Dermis microvascular lymphatic vessel endothelial cell (primary cell): ENCODE data around the gene ZFAND3. TPM values are rescaled to one million over a fixed set of nuclear protein-coding genes. Genes with fewer than 3 reads are reported as not detected.
A peak's percentile ranks its signal among the peaks of the same experiment; 100 is the strongest.
"Not testable (repeated sequence)": the region's sequence is repeated elsewhere in the genome, so short reads cannot be mapped to it uniquely, and the experiment has no call there.

Experiments
- DNase-seq, 2 donors: peaks; one replicate each; pipeline versions ENCODE4 v3.0.0 to v3.0.0-alpha.2; 2010; ENCODE audit warnings: low read depth in 2 of 2
- total RNA-seq: library from RNA; depleted of rRNA; stranded (reverse); fragments of >200 nt; gene quantifications from 2 replicates; pipeline ENCODE4 v1.2.1, GENCODE V29; 2014

The ZFAND3 gene
- total RNA-seq, 1 donor from 2014 or later = 11.7 TPM

DNA sequence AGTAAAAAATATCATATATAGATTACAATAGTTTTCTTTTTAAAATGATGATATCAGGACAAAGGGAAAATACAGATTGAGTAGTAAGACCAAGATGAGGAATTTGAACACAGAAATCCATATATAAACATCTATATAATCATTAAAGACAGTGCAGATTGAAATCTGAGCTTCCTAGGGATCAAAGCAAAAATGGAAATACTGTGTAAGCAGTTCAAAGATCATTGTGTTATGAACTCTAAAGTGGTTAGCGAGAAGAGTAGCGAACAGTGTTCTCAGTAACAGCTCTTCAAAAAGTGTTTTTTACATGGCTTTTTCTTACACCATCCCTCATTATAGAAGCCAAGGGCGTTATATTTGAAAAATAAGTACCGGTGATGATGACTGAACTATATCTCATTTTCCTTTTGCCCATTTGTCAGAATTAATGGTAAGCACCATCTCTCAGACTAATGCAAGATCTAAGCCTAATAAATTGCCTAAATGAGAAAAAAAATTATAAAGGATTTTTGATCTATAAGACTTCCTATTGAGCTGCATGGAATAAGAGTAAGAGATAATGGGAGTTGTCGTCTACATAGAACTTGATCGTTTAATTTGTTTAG is 226.3 kb downstream of the ZFAND3 start:
- DNase-seq = no peak

DNA sequence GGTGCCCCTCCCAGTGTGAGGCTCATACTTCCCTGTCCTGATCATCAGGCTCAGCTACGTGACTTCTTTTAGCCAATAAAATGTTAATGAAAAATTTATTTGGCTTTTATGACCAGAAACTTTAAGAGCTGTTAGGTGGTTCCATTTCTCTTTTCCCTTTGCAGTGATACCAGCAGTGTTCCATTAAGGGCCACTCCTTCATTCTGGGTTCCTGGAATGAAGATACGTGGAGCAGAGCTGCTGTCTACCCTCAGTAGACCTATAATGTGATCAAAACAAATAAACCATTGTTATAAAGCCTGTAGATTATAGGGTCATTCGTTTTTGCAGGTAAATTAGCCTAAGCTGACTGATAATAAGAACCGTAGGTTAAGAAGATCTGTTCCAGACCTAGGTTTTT is 228.0 kb downstream of the ZFAND3 start:
- DNase-seq = no peak

DNA sequence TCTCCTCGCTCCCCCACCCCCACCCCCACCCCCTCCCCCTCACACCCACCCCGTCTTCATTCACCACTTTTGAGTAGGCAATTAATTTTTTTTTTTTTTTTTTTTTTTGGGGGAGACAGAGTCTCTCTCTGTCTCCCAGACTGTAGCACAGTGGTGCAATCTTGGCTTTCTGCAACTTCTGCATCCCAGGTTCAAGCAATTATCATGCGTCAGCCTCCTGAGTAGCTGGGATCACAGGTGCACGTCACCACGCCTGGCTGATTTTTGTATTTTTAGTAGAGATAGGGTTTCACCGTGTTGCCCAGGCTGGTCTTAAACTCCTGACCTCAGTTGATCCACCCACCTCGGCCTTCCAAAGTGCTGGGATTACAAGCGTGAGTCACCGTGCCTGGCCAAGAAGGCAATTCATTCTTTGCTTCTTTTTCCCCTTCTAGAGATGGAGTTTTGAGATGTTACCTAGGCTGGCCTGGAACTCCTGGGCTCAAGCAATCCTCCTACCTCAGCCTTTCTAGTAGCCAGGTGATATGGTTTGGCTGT is 230.4 kb downstream of the ZFAND3 start:
- not testable (repeated sequence) for DNase-seq

DNA sequence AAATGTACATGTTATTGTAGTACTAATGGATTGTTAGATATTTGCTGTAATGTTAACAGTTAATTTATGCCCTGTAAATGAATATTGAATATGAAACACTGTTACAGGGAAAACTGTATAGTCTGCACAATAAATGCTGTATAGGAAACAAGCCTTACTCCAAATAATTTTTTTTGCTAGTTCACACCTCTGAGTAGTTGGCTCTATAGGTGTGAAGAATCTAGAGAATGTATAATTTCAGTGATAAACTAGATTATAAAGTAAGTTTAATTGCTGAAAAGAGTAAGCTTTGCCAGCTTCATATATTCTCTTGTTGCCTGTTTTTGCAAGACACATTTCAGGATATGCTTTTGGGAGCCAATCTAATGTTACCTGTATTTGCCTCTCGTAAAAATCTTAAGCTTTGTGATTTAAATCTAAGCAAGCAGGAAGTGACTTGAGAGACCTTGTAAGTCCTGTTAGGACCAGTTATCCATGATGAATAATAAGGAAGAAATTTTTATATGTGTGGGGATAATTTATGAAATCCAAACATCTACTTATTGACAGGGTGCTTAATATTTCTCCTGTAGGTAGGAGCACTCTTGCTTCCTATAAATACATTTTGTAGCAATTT is 232.4 kb downstream of the ZFAND3 start:
- no peak for DNase-seq

DNA sequence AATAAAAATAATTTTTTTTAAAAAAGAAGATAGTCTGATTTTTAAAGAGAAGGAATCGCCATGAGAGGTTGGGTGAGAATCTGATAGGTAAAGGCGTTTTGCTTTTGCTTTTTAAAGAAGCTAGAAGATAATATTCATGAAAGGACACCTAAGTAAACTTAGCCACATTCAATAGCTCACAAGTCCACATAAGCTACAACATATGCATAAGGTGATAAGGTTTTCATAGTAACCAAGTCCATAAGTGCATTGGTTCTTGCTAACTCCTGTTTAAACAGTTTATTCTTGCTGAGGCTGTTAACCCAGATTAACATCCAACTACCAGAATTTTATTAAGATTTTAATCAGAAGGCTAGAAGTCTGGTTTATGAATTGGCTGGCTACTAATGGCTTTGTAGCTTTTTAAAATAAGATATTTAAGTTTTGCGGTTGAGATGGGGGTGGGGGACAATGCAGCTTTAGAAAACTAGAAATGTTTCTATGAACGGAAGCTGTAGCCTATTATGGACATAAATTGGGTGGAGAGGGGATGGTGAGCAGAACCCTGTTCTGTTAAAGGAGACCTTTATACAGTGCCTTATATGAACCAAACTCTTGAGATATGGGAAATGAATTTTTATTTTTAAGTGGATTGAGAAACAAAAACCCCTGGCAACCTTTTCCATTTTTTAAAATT is 235.1 kb downstream of the ZFAND3 start:
- no peak for DNase-seq

DNA sequence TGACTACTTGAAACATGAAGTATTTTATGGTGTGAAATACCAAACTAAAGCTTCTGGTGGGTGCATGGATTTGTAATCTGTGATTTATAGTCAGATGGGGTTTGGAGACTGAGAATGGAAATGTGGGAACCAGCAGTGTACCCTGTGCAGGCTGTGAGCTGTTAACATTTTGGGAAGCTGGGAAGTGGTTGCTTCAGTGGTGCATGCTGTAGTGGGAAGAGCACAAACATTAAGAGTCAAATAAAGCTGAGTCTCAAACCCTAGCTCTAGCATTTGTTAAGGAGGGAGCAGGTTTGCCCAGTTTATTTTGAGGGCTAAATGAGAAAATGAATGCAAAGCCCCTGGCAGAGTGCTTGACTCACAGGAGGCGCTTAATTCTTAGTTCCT is 235.7 kb downstream of the ZFAND3 start:
- no peak for DNase-seq

DNA sequence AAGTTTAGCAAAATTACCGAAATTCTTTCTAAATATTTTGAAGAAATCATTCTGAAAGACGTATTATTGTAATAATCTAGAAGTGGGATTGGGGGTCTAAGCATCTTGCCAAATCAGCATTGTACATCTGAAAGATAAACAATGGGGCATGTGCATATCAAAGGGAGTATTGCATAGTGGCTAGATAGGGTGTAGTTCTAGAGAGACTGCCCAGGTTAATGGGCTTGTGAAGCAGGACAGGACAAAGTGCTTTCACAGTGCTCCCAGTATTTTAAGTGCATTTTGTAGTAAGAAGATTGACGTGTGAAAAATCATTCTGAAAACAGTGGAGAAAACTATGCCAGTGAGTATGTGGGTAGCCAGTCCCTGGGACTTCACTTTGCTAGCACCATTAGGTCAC is 236.8 kb downstream of the ZFAND3 start:
- no peak for DNase-seq

DNA sequence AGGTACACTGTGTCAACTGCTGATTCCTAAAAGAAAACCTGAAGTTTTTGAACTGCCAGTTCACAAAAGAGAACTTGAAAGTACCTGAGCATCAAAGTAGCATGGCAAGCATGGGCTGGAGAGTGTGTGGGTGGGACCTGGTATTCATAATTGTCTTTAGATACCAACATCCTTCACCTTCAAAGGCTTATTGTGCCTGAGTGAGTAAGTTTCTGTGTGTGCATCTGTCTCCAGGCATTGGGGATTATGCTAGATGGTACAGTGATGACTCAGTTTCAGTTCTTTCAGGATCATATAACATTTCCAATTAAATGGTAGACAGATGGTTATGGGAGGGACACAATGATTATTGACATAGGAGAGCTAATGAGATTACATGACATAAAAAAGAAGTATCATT is 238.5 kb downstream of the ZFAND3 start:
- no peak for DNase-seq

DNA sequence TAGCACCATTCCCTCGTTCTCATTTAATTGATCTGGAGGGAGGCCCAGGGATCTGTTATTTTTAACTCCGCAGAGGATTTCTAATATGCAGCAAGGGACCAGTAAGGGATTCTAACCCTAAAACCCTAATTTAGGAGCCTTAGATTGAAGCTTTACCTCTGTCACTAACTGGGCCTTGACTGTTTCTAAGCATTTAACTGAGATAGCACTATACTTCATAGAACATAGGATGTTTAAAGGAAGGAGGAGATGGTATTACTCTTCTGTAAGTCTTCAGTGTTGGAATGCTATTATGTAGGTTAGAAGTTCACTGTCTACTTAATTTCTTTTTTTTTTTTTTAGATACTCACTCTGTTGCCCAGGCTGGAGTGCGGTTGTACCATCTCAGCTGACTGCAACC is 242.5 kb downstream of the ZFAND3 start:
- DNase-seq = no peak

DNA sequence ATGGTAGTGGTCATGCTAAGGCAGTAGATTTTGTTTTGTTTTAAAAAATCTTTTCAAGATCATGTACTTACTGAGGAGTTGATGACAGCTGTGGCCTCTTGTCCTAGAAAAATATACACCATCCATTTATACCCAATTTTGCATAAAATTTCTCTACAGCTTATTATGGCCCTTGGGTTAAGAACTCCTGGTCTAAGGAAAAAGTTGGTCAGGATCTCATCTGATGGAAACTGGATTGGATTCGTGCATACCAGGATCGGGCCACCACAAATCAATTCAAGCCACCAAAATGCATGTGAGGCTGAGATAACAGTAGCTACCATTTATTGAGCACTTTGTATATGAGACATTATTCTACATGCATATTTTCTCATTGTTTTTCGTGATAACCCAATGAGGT is 244.4 kb downstream of the ZFAND3 start:
- no peak for DNase-seq

DNA sequence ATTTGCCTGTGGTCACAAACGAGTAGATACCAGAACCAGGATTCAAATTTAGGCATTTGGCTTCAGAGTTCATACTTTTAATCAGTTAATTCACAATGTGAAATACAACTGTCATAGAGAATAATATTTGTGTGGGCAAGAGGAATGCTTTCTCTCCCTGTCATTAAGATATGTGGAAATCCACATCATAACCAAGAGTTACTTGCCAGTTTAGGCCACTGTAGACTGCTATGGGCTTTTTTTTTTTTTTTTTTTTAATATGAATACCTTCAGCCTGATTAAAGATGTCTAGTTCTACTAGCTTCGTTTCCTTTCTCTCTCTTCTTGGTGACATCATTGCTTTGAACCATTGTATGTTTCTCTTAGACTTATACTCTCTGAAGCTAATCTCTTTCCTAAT is 244.9 kb downstream of the ZFAND3 start:
- no peak for DNase-seq

DNA sequence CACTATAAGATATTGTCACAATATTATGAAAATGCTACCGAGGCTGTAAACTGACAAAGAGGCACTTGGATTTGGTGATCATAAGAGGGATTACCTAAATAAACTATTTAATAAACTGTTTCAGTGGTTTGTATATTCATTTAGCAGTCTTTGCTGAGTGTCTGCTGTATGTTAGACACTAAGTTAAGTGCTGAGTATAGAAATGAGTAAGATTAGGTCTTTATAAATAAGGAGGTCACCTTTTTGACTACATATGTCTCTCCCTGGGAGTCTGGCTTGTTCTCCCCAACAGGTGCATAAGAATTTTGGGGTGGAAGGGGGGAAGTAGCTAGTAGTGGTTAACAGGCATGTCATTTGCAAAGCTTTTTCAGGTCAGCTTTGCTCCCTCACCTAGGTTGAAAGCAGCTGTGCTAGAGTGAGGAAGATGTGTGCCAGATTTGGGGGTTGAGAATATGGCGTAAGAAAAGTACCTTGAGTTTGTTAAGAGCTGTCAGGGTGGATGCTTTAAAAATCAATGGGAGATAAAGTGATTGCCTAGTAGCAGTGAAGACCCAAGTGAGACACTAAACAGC is 246.3 kb downstream of the ZFAND3 start:
- DNase-seq = no peak

DNA sequence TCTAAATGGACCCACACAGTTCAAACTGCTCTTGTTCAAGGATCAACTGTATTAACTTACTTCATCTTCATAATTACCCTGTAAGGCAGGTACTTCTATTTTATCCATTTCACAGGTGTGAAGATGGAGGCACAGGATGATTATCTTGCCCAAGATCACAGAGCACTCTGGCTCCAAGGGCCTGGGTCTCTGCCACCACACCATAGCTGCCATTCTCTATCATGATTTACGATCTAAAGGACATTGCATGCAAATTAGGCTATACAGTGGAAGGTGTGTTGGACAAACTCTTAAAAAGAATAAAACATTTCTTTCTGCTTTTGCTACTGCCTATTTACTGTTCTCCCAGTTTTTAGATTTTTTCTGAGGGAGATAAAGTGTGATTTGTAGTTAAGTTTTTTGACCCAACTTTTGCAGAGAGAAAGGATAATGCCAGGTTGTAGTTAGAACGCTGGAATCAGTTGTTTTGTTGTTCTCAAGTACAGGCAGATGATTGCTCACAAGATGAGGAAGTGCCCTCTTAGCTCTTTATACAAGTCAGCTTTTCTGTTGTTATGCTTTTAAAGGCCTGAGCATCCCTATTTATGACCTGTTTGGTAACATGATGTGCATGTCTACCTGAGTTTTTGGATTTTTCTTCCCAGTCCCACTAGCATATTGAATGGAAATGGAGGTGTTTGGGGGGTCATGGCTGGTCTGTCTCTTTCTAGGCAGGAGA is 247.9 kb downstream of the ZFAND3 start:
- DNase-seq = no peak

DNA sequence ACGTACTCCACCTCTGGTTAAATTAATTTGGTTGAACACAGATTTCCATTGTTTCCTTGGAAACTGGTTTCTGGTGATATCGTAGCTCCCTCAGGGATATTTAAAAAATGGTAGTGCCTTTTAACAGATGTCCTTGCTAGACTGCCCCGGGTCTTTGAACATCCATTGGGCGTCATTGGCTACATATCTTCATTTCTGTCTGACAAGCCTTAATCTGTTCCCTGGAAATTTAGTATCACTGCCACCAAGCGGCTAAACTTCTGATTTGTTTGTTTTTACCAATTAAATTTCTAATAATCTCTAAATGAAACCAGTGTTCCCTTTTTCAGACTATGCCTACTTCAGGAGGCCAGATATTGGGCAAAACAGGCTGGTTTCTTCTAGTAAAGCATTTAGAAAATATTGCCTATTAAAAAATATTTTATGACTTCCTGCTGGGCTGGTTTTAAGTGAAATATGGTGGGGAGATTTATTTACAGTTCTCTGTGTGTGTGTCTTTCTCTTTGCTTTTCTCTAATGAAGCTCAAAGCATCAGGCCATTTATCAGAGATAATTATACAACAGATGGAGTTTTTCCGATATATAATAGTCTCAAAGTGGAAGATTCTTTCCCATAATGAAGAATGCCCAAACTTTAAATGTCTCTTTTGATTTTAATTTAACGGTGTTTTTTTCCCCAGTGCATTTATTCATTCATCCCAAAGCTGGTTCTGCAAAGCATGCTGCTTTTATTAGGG is 249.5 kb downstream of the ZFAND3 start:
- DNase-seq = no peak

DNA sequence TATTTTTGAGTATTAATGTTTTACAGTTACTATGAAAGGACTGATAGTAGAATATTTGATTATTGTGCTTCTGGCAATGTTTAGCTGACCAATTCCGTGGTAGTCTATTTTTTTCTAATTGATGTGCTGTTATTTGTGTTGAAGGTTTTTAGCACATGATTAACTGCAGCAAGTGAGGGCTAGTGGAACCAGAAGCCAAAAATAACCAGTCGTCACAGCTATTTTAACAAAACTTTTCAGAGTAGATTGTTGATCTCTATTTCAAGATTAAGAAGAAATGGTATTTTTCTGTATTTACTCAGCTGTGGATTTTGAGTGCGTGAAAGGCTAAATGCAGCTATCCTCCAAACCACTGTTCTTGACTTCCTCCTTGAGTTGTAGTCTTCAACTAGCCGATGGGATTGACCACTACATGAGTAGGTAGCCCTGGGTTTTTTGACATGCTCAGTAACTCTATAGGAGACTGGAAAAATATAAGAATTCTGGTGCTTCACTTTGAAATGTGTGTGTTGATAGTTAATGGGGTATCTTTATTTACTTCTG is 258.0 kb downstream of the ZFAND3 start:
- DNase-seq = no peak

DNA sequence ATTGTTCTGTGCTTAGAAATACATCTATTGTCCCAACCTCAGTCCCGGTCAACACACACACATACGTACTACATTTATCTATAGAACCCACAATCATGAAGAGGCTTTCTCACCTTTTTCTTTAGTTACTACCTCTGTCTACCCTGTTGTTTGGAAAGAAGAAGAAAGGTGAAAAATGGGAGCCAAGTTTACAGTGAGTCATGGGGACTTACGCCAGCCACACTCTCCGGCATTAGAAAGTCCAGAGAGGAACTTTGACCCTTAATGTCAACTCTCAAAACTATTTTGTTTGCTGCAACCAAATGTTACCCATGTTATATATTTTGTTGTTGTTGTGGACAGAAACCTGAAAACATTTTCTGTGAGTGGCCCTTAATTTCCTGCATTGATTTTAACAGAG is 259.1 kb downstream of the ZFAND3 start:
- DNase-seq = peak in 1 of 2 donors; percentile 7

DNA sequence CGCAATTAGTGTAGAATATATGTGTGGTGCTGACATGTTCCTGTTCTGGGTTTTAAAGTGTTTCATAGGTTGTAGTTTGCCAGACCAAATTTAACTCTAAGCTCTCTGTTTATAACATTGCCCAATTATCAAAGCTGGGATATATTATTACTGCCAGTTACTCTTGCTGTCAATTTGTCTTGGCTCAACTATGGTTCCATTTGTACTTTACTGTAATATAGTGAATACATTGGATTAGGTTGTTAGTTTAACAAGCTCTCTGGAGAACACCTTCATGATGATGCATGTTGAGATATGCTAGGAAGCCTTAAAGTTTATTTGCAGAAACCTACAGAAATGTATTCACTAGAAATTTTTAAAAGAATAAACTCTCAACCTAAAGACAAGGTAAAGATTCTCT is 259.6 kb downstream of the ZFAND3 start:
- no peak for DNase-seq

DNA sequence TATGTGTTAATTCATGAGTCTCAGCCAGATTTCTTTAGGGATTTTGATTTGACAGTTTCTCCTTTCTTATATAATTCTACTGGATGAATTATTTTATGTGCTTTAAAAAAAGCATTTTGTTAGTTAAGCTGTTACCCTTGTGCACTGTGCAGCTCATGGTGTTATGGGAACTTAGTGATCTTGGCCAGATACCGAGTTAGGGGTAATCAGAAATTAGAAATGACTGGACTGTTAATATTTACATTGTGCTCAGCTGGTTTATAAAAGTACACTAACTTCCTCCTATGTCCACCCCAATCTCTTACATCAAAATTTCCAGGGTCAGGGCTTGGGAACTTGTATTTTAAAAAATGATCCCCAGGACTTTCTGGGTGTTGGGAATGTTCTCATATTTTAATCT is 260.0 kb downstream of the ZFAND3 start:
- DNase-seq = no peak

DNA sequence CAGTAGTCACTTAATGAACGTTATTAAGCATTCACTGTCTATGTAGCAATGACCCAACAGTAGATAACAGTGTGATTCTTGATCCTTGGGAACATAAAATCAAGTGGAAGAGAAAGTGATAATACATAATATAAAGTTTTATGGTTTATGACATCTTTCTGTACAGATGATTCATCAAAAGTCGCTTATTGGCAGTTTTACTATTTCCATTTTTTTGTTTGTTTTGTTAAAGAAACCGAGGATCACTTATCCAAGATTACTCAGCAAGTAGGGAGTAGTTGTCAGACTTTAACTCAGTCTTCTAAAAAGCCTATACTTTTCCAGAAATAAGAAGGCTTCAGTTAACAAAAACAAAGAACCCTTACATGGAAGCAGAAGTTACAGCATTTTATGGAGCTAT is 260.8 kb downstream of the ZFAND3 start:
- peak in 1 of 2 donors; percentile 21 for DNase-seq

DNA sequence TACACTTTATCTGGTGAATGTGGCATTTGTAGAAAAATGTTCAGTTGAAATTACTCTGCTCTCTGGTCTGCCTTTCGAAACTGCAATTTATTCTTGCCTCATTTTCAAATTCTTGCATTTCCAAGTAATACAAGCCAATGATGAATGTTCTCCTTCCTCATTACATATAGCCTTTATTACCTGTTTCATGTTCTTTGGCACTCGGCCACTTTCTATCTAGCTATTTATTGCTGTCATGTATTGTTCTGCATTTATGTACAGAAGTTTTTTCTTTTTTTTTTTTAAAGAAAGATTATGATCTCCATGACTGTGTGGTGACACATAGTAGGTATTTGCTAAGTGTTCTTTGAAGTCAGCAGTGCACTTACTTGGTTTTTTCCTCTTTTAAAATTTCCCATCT is 261.4 kb downstream of the ZFAND3 start:
- peak in 1 of 2 donors; percentile 43 for DNase-seq

DNA sequence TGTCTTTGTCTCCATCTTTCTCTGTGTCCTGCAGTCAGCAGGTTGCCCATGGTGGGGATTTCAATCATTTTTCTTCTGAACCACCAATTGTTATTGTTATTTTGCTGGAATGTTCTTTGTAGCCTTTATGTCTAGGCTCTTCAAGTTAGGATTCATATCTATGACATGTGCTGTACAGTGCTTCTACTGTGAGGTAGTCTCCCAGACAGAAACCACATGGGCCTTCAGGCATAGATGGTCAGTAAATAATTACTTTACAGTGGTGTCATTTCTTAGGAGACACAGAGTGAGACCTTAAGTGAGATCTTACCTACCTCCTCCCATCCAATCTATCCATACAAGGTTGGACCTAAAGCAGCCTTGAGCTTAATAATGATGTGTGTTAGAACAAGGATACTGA is 265.5 kb downstream of the ZFAND3 start:
- no peak for DNase-seq
